Ascending aorta (tissue), 2 donors: ENCODE measurements around the gene BPHL. TPM values are rescaled to one million over a fixed set of nuclear protein-coding genes. Genes with fewer than 3 reads are reported as not detected.

Experiments used
- DNase-seq, 2 donors: peaks; one replicate each; pipeline ENCODE4 v3.0.0-alpha.2; 2019; ENCODE audit warnings: low spot score in 2 of 2
- H3K27ac ChIP-seq, 2 donors: fragments of 200-600 bp; sonication (generic); one replicate each; pipeline ENCODE4 v1.5.1; 2016 to 2017; ENCODE audit warnings: mild to moderate bottlenecking in 1 of 2
- H3K27me3 ChIP-seq: fragments of 200-600 bp; sonication (generic); one replicate; pipeline ENCODE4 v1.5.1; 2017
- H3K36me3 ChIP-seq, 2 donors: fragments of 200-600 bp; sonication (generic); one replicate each; pipeline ENCODE4 v1.5.1; 2016
- H3K4me1 ChIP-seq, 2 donors: fragments of 200-600 bp; sonication (generic); one replicate each; pipeline ENCODE4 v1.5.1; 2016 to 2017; ENCODE audit warnings: mild to moderate bottlenecking in 1 of 2
- H3K4me3 ChIP-seq, 2 donors: fragments of 200-600 bp; sonication (generic); one replicate each; pipeline ENCODE4 v1.5.1; 2016 to 2017; ENCODE audit warnings: mild to moderate bottlenecking in 1 of 2
- H3K9me3 ChIP-seq, 2 donors: fragments of 200-600 bp; sonication (generic); one replicate each; pipeline ENCODE4 v1.5.1; 2016
- intact Hi-C: fragments of 100-400 bp; cut with DNase I; formaldehyde crosslinking; loops from one replicate; pipeline ENCODE4 v1.15.1; 2023
- total RNA-seq: library from RNA; depleted of rRNA; stranded (reverse); fragments of >200 nt; gene quantifications from one replicate; pipeline ENCODE4 v1.1.0, GENCODE V29; 2016
- TF ChIP-seq, protein P1 (sequence below), 3 experiments: fragments of 200-600 bp in 2 of 3; fragments of 450-650 bp in 1 of 3; sonication (generic) in 2 of 3; IDR thresholded peaks; one replicate each; pipeline ENCODE4 v1.5.1; 2016 to 2019; ENCODE audit warnings: antibody characterized with exemption in 3 of 3, mild to moderate bottlenecking in 1 of 3, moderate library complexity in 1 of 3

Gene BPHL
- 7.7 TPM for total RNA-seq

- Histone ChIP-seq H3K9me3 (no peaks in the 10 kb centered on the region), H3K4me1 (peaks cover 0 to 5% of the 10 kb centered on the region in 2 donors), H3K27ac (peak within 1 kb of the TSS; percentile 81 to 93), H3K4me3 (peak within 1 kb of the TSS; percentile 75 to 84), H3K27me3 (no peaks in the 10 kb centered on the region), H3K36me3 (peaks cover 8 to 14% of the 10 kb centered on the region in 2 donors)
- peak; percentile 75 to 97 for DNase-seq
- TF ChIP-seq, protein P1, sequence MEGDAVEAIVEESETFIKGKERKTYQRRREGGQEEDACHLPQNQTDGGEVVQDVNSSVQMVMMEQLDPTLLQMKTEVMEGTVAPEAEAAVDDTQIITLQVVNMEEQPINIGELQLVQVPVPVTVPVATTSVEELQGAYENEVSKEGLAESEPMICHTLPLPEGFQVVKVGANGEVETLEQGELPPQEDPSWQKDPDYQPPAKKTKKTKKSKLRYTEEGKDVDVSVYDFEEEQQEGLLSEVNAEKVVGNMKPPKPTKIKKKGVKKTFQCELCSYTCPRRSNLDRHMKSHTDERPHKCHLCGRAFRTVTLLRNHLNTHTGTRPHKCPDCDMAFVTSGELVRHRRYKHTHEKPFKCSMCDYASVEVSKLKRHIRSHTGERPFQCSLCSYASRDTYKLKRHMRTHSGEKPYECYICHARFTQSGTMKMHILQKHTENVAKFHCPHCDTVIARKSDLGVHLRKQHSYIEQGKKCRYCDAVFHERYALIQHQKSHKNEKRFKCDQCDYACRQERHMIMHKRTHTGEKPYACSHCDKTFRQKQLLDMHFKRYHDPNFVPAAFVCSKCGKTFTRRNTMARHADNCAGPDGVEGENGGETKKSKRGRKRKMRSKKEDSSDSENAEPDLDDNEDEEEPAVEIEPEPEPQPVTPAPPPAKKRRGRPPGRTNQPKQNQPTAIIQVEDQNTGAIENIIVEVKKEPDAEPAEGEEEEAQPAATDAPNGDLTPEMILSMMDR (IDR thresholded peaks at IDR 0.05), result no peak
- intact Hi-C loops, result loop anchor here (1.0 to 10.0 kb wide), 5 partner anchors 38 to 896 kb away; partner anchors contain the start of genes NQO2, RIPK1 and TUBB2A
Measured at GRCh38 chr6:3118353-3119039, at the start of gene BPHL. BPHL (plus strand) TSS chr6:3118711; CDS start chr6:3118741, 30 bp downstream.

GRCh38 chr6:3071568-3071967, 46.9 kb upstream of the BPHL start:
- TF ChIP-seq, protein P1 (IDR thresholded peaks at IDR 0.05), result no peak
- peaks cover 0 to 4% of the 10 kb centered on the region in 2 donors for H3K36me3 ChIP-seq
- no peak for DNase-seq
- no peaks in the 10 kb centered on the region for H3K9me3 ChIP-seq
- H3K4me1 ChIP-seq, result peaks cover 13 to 34% of the 10 kb centered on the region in 2 donors
- no peaks in the 10 kb centered on the region for H3K27me3 ChIP-seq
- no peak overlapping the region for H3K27ac ChIP-seq
- no peak overlapping the region for H3K4me3 ChIP-seq
- intact Hi-C loops, result no loop called here

DNA sequence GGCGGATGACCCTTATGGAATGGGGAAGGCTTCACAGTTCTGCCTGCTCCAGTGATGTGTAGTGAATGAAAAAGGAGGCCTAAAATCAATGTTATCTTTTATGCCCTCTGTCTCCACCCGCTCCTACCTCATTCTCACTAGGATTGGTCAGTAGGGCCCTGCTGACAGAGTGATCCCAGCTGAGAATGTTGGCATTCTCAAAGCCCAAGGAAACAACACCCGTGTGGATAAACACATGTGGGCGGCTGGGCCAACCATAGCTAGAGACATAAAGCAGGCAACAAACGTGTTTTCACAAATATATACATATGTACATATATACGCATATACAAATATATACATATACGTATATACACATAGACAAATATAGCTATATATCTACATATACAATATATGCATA, 45.7 kb upstream of the BPHL start:
- H3K9me3 ChIP-seq, result no peaks in the 10 kb centered on the region
- H3K4me3 ChIP-seq, result no peak overlapping the region
- no peak for DNase-seq
- TF ChIP-seq, protein P1 (IDR thresholded peaks at IDR 0.05), result no peak
- H3K36me3 ChIP-seq, result peaks cover 11 to 15% of the 10 kb centered on the region in 2 donors
- intact Hi-C loops, result no loop called here
- peaks cover 13 to 26% of the 10 kb centered on the region in 2 donors for H3K4me1 ChIP-seq
- no peaks in the 10 kb centered on the region for H3K27me3 ChIP-seq
- no peak overlapping the region for H3K27ac ChIP-seq

DNA sequence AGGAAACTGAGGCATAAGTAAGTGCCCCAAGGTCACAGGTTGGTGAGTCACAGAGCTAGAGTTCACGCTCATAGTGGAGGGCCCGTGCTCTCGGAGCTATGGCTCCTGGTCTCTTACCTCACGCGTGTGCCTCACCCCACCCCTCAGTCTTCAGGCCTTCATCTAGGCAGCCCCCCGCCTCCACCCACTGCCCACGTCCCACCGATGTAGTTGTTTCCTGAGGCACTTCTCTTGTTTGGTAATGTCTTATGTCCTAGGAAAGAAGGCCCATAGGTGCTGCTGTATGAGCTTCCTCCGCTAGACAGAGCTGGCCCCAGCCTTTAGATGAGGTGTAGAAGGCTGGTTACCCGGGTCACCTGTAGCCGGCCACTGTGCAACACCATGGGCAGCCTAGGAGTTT, 45.1 kb upstream of the BPHL start:
- H3K27me3 ChIP-seq, result no peaks in the 10 kb centered on the region
- H3K36me3 ChIP-seq, result peaks cover 16 to 20% of the 10 kb centered on the region in 2 donors
- TF ChIP-seq, protein P1 (IDR thresholded peaks at IDR 0.05), result no peak
- H3K9me3 ChIP-seq, result no peaks in the 10 kb centered on the region
- no peak for DNase-seq
- intact Hi-C loops, result no loop called here
- no peak overlapping the region for H3K27ac ChIP-seq
- H3K4me3 ChIP-seq, result no peak overlapping the region
- H3K4me1 ChIP-seq, result peaks cover 13 to 26% of the 10 kb centered on the region in 2 donors

DNA sequence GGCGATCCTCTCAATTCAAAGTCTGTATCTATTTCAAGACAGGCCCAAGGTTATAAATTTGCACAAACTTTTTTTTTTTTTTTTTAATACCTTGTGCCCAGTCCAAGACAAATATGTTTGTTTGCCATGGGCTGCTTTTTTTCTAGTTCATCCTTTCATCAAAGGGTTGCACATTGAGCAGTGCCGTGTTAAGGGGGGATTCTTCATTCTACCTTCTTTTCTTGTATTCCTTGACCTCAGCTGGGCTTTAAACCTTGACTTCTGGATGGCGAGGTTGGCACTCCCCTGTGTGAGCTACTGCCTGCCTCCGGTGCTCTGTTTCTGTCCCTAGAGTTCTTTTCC, 42.8 kb upstream of the BPHL start:
- Histone ChIP-seq H3K4me1 (peaks cover 5 to 15% of the 10 kb centered on the region in 2 donors), H3K36me3 (peaks cover 23 to 44% of the 10 kb centered on the region in 2 donors), H3K27me3 (no peaks in the 10 kb centered on the region), H3K4me3 (no peak overlapping the region), H3K9me3 (no peaks in the 10 kb centered on the region), H3K27ac (no peak overlapping the region)
- intact Hi-C loops, result no loop called here
- TF ChIP-seq, protein P1 (IDR thresholded peaks at IDR 0.05), result no peak
- no peak for DNase-seq
